K562 (cell line): Measurements from ENCODE around the gene DLGAP1. TPM values are rescaled to one million over a fixed set of nuclear protein-coding genes. Genes with fewer than 3 reads are reported as not detected.

Source experiments
- ATAC-seq: fragments of 200-7000 bp; cut with Tn5 transposase; 3 replicates; pipeline ENCODE4 v1.9.1; 2020; ENCODE audit warnings: moderate library complexity
- BruUV-seq: library from RNA; stranded (reverse); fragments of 400-500 nt; replicated peaks from 2 replicates; lab custom pipeline; 2021; lab: Mats Ljungman, UMichigan
- CTCF ChIA-PET: fragments of 300-600 bp; formaldehyde crosslinking; extraction: SDS; loops from one replicate; lab custom pipeline; 2021; ENCODE audit warnings: low intra/inter-chr PET ratio; lab: Yijun Ruan, JAX
- POLR2A ChIA-PET: fragments of 300-600, 350-650 bp; sonication (Branson Sonifier 250); formaldehyde crosslinking; extraction: SDS; loops from one replicate; lab custom pipeline; 2021; ENCODE audit warnings: antibody characterized with exemption, inconsistent platforms; lab: Yijun Ruan, JAX
- DNase-seq, 4 experiments: peaks; one replicate each; pipeline versions ENCODE4 v3.0.0 to v3.0.0-alpha.2; 2011 to 2018; ENCODE audit warnings: low spot score in 3 of 4, mixed read lengths in 3 of 4; ENCODE audit errors: extremely low read depth in 1 of 4
- FAIRE-seq: peaks from 2 replicates; lab custom pipeline; 2011; peaks lifted over from hg19 to GRCh38; lab: Jason Lieb, UNC
- H2AFZ ChIP-seq: 2 replicates; pipeline ENCODE4 v1.6.0; 2011; ENCODE audit warnings: low read depth, low read length, control low read depth, inconsistent platforms
- H3K27ac ChIP-seq: fragments of 200-600 bp; 3 replicates; pipeline ENCODE4 v1.8.0; 2011; ENCODE audit warnings: low read depth, mild to moderate bottlenecking, control low read depth, inconsistent platforms, low read length, moderate library complexity, mixed read lengths; ENCODE audit errors: extremely low read depth
- H3K27me3 ChIP-seq, 2 experiments: fragments of 300-600 bp in 1 of 2; 2 replicates in 1 of 2; 3 replicates in 1 of 2; pipeline versions ENCODE4 v1.6.0 to v1.8.0; 2011; ENCODE audit warnings: inconsistent platforms in 2 of 2, low read length in 2 of 2, mild to moderate bottlenecking in 1 of 2, mixed read lengths in 1 of 2, moderate library complexity in 1 of 2; ENCODE audit not compliant: control insufficient read depth in 2 of 2, insufficient read depth in 2 of 2
- H3K36me3 ChIP-seq: fragments of 300-600 bp; 3 replicates; pipeline ENCODE4 v1.8.0; 2011; ENCODE audit warnings: mild to moderate bottlenecking, low read length, inconsistent platforms; ENCODE audit not compliant: control insufficient read depth, insufficient read depth
- H3K4me1 ChIP-seq, 2 experiments: fragments of 200-600 bp in 1 of 2; replicated peaks in 1 of 2; 2 replicates in 1 of 2; 3 replicates in 1 of 2; pipeline versions ENCODE4 v1.5.1 to v1.8.0; 2011; ENCODE audit warnings: inconsistent platforms in 2 of 2, low read length in 2 of 2, mild to moderate bottlenecking in 1 of 2, mixed read lengths in 1 of 2, moderate library complexity in 1 of 2; ENCODE audit not compliant: control insufficient read depth in 2 of 2, insufficient read depth in 2 of 2
- H3K4me2 ChIP-seq: 2 replicates; pipeline ENCODE4 v1.6.1; 2011; ENCODE audit warnings: low read length, control low read depth, inconsistent platforms, mixed read lengths; ENCODE audit not compliant: insufficient read depth
- H3K4me3 ChIP-seq: fragments of 200-600 bp; sonication (generic), shearing (Covaris generic); 2 replicates; pipeline ENCODE4 v1.5.1; 2016; ENCODE audit warnings: control low read depth, inconsistent platforms
- H3K79me2 ChIP-seq: fragments of 200-600 bp; 3 replicates; pipeline ENCODE4 v1.8.0; 2011; ENCODE audit warnings: low read length, inconsistent platforms; ENCODE audit not compliant: control insufficient read depth, insufficient read depth
- H3K9ac ChIP-seq, 2 experiments: 2 replicates each; pipeline versions ENCODE4 v1.6.0 to v1.6.1; 2011; ENCODE audit warnings: low read depth in 2 of 2, low read length in 2 of 2, control low read depth in 1 of 2, inconsistent platforms in 1 of 2, mild to moderate bottlenecking in 1 of 2, mixed read lengths in 1 of 2; ENCODE audit not compliant: insufficient read depth in 1 of 2
- H3K9me1 ChIP-seq: one replicate; pipeline ENCODE4 v1.6.0; 2011; ENCODE audit warnings: inconsistent platforms, mild to moderate bottlenecking, low read length, moderate library complexity; ENCODE audit not compliant: control insufficient read depth, insufficient read depth
- H3K9me3 ChIP-seq: replicated peaks from 2 replicates; pipeline ENCODE4 v1.5.1; 2011; ENCODE audit warnings: low read depth, low read length, inconsistent platforms; ENCODE audit not compliant: control insufficient read depth, insufficient read depth
- H4K20me1 ChIP-seq: replicated peaks from 2 replicates; pipeline ENCODE4 v1.6.1; 2011; ENCODE audit warnings: low read length, inconsistent platforms, mixed read lengths; ENCODE audit not compliant: control insufficient read depth, insufficient read depth
- MAZ ChIP-seq, 2 experiments: fragments of 450-650 bp in 1 of 2; sonication (generic) in 1 of 2; formaldehyde crosslinking; IDR thresholded peaks in 1 of 2; conservative IDR thresholded peaks in 1 of 2; 2 replicates each; pipeline versions ENCODE4 v1.4.0 to v1.5.0; 2020; ENCODE audit warnings: mild to moderate bottlenecking in 1 of 2, missing genetic modification reagents in 1 of 2
- NUFIP1 ChIP-seq: fragments of 450-650 bp; IDR thresholded peaks from 2 replicates; pipeline ENCODE4 v1.6.1; 2018; ENCODE audit not compliant: partially characterized antibody
- SETDB1 ChIP-seq: IDR thresholded peaks from one replicate; pipeline ENCODE4 v1.6.1; 2012; ENCODE audit warnings: low read length, control low read depth, inconsistent platforms
- SRF ChIP-seq, 2 experiments: fragments of 250-450, 450-650 bp in 1 of 2; sonication (Bioruptor Pico) in 1 of 2; sonication (generic) in 1 of 2; formaldehyde crosslinking; IDR thresholded peaks; 2 replicates each; pipeline versions ENCODE4 v1.5.0 to v1.5.1; 2020 to 2022; ENCODE audit warnings: mild to moderate bottlenecking in 1 of 2, missing genetic modification reagents in 1 of 2
- TAF15 ChIP-seq: fragments of 200-400 bp; formaldehyde crosslinking; IDR thresholded peaks from 2 replicates; pipeline ENCODE4 v1.6.1; 2017; ENCODE audit warnings: mild to moderate bottlenecking, low read depth, low read length, moderate library complexity
- TOE1 ChIP-seq, 2 experiments: fragments of 450-650 bp in 1 of 2; sonication (generic) in 1 of 2; formaldehyde crosslinking in 1 of 2; IDR thresholded peaks; 2 replicates each; pipeline versions ENCODE4 v1.7.1 to v1.8.0; 2016 to 2022; ENCODE audit warnings: borderline replicate concordance in 2 of 2, mild to moderate bottlenecking in 2 of 2, antibody characterized with exemption in 1 of 2, inconsistent platforms in 1 of 2, low read depth in 1 of 2, missing genetic modification reagents in 1 of 2, moderate library complexity in 1 of 2
- XRCC4 ChIP-seq: IDR thresholded peaks from one replicate; pipeline ENCODE4 v1.6.1; 2011; ENCODE audit not compliant: insufficient read depth, insufficient read length; ENCODE audit errors: extremely low read depth
- WGBS: fragments of 100-300 bp; shearing (Covaris generic); methylation state at CpG from one replicate; pipeline ENCODE4 v1.1.6; 2016; ENCODE audit warnings: low coverage, mixed read lengths; ENCODE audit not compliant: insufficient coverage; ENCODE audit errors: missing lambda C conversion rate; 5-methylcytosine and 5-hydroxymethylcytosine counted together
- in situ Hi-C: fragments of 300-500 bp; cut with MboI; formaldehyde crosslinking; loops from 4 replicates; pipeline ENCODE4 v1.15.0; 2018; ENCODE audit warnings: inconsistent platforms, mixed read lengths
- intact Hi-C: fragments of 100-400 bp; cut with micrococcal nuclease; formaldehyde crosslinking; loops from 2 replicates; pipeline ENCODE4 v1.14.2; 2022
- polyA plus RNA-seq, 8 experiments: library from polyadenylated mRNA; depleted of rRNA in 4 of 8; stranded (reverse) in 5 of 8; unstranded in 3 of 8; fragments of >200 nt; fragmentation: Nextera tagmentation in 2 of 8; fragmentation: Illumina TruSeq in 1 of 8; extraction: Ambion mirVana in 2 of 8; extraction: Trizol in 1 of 8; gene quantifications; 2 replicates each; pipeline versions ENCODE4 v1.2.1 to v1.2.3, GENCODE V29; 2011 to 2014; ENCODE audit warnings: inconsistent platforms in 1 of 8, missing spikeins in 1 of 8
- total RNA-seq, 7 experiments: library from RNA; depleted of rRNA in 6 of 7; stranded (reverse); fragments of >200 nt in 6 of 7; fragmentation: Illumina TruSeq in 2 of 7; extraction: Trizol in 2 of 7; gene quantifications; 2 replicates each; pipeline versions ENCODE4 v1.2.1 to v1.2.3, GENCODE V29; 2011 to 2021; ENCODE audit warnings: low replicate concordance in 1 of 7
- TF ChIP-seq, protein P1 (sequence below): fragments of 200-800 bp; sonication (Bioruptor generic); IDR thresholded peaks from 2 replicates; pipeline ENCODE4 v1.6.1; 2017; ENCODE audit warnings: missing genetic modification characterization, missing compliant biosample characterization
- TF ChIP-seq, protein P2 (sequence below): fragments of 450-650 bp; IDR thresholded peaks from 2 replicates; pipeline ENCODE4 v1.6.1; 2016; ENCODE audit warnings: low read depth, mild to moderate bottlenecking, moderate library complexity

The DLGAP1 gene
- total and polyA plus RNA-seq, 9 of the 15 experiments (the other 6 are each of a cell fraction or from before 2014, with no cell fraction given): 0.04 to 0.22 (median 0.08) TPM

DNA sequence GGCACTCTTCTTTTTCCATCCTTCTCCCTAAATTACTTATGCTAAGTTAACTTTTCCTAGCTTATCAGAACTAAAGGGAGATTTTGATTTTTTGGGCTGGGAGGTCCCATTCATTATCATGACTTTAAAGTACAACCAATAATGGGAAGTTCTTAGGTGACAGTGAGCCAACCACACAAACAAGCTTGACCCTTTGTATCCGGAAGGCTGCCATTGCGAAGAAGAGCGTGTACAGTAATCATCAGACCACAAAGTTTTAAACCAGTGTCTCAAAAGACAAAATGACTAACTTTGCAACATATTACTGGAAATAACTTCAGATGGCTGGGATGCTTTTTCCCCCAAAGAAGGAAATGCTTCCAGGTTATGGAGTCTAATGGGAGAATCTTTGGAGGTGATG lies 707.0 kb downstream of the DLGAP1 start:
- Histone ChIP-seq H3K79me2 (no peaks in the 10 kb centered on the region), H3K9ac (no peak overlapping the region), H3K4me1 (no peaks in the 10 kb centered on the region), H3K4me3 (no peak overlapping the region), H3K9me3 (no peaks in the 10 kb centered on the region), H3K36me3 (no peaks in the 10 kb centered on the region), H3K27me3 (peaks cover 0 to 4% of the 10 kb centered on the region in 2 experiments; a peak in 2 of 5 replicates), H2AFZ (no peak overlapping the region), H3K27ac (no peak overlapping the region), H3K9me1 (no peaks in the 10 kb centered on the region), H4K20me1 (no peaks in the 10 kb centered on the region), H3K4me2 (no peak overlapping the region)
- 2% methylated on average over 3 of the region's 3 CpGs for WGBS
- TF ChIP-seq TAF15 (no peak), SETDB1 (no peak), NUFIP1 (no peak), SRF (CRISPR knock-in tag; IDR thresholded peaks at IDR 0.05) (no peak), XRCC4 (no peak), MAZ (CRISPR knock-in tag; conservative IDR thresholded peaks at IDR 0.05 in 1 of 2, IDR thresholded peaks at IDR 0.05 in 1 of 2) (no peak), TOE1 (IDR thresholded peaks at IDR 0.05; ENCODE audit: borderline replicate concordance) (no peak), TOE1 (CRISPR knock-in tag; IDR thresholded peaks at IDR 0.05; ENCODE audit: borderline replicate concordance, low read depth) (no peak)
- TF ChIP-seq, protein P1, sequence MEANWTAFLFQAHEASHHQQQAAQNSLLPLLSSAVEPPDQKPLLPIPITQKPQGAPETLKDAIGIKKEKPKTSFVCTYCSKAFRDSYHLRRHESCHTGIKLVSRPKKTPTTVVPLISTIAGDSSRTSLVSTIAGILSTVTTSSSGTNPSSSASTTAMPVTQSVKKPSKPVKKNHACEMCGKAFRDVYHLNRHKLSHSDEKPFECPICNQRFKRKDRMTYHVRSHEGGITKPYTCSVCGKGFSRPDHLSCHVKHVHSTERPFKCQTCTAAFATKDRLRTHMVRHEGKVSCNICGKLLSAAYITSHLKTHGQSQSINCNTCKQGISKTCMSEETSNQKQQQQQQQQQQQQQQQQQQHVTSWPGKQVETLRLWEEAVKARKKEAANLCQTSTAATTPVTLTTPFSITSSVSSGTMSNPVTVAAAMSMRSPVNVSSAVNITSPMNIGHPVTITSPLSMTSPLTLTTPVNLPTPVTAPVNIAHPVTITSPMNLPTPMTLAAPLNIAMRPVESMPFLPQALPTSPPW: no peak
- TF ChIP-seq, protein P2, sequence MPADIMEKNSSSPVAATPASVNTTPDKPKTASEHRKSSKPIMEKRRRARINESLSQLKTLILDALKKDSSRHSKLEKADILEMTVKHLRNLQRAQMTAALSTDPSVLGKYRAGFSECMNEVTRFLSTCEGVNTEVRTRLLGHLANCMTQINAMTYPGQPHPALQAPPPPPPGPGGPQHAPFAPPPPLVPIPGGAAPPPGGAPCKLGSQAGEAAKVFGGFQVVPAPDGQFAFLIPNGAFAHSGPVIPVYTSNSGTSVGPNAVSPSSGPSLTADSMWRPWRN: no peak
- no TSS peak for BruUV-seq
- DNase-seq (no peak), ATAC-seq (no peak), FAIRE-seq (no peak)
- in situ Hi-C loops (no loop called here), intact Hi-C loops (no loop called here)
- CTCF ChIA-PET: no interaction called here
- POLR2A ChIA-PET: no interaction called here
